ENCODE data around the gene CMIP. TPM values are rescaled to one million over a fixed set of nuclear protein-coding genes. Genes with fewer than 3 reads are reported as not detected.

CMIP gene
- polyA plus RNA-seq, 1 experiment = 2.7 TPM

DNA sequence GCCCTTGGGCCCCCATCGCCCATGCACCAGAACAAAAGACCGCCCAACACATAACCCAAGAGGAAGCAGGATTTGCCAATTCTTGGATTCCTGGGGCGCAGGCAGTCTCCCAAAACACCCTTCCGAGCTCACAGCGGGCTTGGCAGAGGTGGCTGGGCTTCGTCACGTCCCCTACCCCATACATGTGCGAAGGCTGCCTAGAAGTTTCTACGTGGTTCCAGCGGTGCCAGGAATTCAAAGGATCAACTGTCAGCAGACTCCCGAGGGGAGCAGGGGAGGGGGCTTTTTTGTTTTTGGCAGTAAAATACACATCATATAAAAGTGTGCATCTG, 253.7 kb downstream of the CMIP start:
- POLR2A ChIA-PET = no interaction called here
- Histone ChIP-seq H3K27ac (ENCODE audit: low read depth, low read length) (no peak overlapping the region), H3K27me3 (ENCODE audit: control insufficient read depth, insufficient read depth, low read length) (peaks cover 3% of the 10 kb centered on the region), H3K4me3 (ENCODE audit: low read depth, low read length) (no peak overlapping the region), H3K9me3 (ENCODE audit: control insufficient read depth, insufficient read depth, low read length) (no peaks in the 10 kb centered on the region; the same call in 1 of the 2 replicates)
- CTCF ChIA-PET = interaction anchor here (1.1 to 1.4 kb wide), 3 partner anchors 16 to 299 kb away, joined by 3 to 9 read pairs (median 4); no protein-coding TSS in a partner anchor
- TF ChIP-seq, protein P1, sequence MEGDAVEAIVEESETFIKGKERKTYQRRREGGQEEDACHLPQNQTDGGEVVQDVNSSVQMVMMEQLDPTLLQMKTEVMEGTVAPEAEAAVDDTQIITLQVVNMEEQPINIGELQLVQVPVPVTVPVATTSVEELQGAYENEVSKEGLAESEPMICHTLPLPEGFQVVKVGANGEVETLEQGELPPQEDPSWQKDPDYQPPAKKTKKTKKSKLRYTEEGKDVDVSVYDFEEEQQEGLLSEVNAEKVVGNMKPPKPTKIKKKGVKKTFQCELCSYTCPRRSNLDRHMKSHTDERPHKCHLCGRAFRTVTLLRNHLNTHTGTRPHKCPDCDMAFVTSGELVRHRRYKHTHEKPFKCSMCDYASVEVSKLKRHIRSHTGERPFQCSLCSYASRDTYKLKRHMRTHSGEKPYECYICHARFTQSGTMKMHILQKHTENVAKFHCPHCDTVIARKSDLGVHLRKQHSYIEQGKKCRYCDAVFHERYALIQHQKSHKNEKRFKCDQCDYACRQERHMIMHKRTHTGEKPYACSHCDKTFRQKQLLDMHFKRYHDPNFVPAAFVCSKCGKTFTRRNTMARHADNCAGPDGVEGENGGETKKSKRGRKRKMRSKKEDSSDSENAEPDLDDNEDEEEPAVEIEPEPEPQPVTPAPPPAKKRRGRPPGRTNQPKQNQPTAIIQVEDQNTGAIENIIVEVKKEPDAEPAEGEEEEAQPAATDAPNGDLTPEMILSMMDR (IDR thresholded peaks at IDR 0.05; ENCODE audit: low read depth, low read length) = no peak
- DNase-seq (ENCODE audit: low read depth, low spot score) = no peak

DNA sequence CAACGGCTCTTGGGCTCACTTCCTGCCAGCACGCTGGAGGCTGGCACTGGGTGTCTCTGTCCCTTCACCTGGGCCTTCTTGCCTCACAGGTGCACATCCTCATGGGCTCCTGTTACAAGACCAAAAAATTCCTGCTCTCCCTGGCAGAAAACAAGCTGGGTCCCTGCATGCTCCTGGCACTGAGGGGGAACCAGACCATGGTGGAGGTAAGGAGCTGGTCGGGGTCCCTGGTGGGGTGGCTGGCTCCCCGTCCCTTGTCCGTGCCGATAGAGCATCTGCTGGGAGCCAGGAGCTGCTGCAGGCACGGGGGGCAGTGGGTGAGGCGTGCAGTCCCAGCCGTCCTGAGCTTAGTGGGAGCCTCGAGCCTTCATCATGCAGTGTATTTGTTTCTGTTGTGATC, 255.0 kb downstream of the CMIP start:
- POLR2A ChIA-PET = no interaction called here
- peaks cover 3% of the 10 kb centered on the region for H3K27me3 ChIP-seq (ENCODE audit: control insufficient read depth, insufficient read depth, low read length)
- DNase-seq (ENCODE audit: low read depth, low spot score) = no peak
- H3K9me3 ChIP-seq (ENCODE audit: control insufficient read depth, insufficient read depth, low read length) = no peaks in the 10 kb centered on the region; the same call in 1 of the 2 replicates
- CTCF ChIA-PET = no interaction called here
- TF ChIP-seq, protein P1 (IDR thresholded peaks at IDR 0.05; ENCODE audit: low read depth, low read length) = no peak
- no peak overlapping the region for H3K4me3 ChIP-seq (ENCODE audit: low read depth, low read length)
- peak overlapping the region; percentile 11 for H3K27ac ChIP-seq (ENCODE audit: low read depth, low read length)

DNA sequence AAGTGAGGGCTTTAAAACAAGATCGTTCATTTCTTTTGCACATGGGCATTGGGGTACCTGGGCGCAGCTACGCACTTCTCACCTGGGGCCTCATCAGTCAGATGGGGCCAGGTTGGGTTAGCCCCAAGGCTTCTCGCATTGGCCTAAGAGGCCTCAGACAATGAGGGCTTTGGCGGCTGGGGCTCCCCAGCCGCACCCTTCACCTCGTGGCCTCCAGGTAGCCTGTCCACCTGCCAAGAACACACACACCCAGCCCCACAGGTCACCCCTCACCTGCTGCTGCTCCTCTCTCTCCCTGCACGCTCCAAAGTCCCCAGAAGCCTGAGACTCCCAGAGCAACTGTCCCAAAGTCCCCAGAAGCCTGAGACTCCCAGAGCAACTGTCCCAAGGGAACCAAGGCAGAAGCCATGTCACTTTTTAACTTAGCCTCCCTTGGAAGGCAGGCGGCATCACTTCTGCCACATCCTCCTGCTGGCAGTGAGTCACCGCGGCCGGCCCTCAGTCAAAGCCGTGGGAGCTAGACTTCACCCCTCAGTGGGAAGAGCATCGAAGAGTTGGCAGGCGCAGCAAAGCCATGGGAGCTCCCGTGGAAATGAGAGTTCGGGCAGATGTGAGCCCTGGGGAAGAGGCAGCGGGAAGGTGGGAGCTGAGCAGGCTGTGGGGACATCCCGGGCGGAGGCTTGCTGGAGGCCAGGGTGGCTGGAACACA, 255.6 kb downstream of the CMIP start:
- Histone ChIP-seq H3K27me3 (ENCODE audit: control insufficient read depth, insufficient read depth, low read length) (peaks cover 3% of the 10 kb centered on the region), H3K9me3 (ENCODE audit: control insufficient read depth, insufficient read depth, low read length) (no peaks in the 10 kb centered on the region; the same call in 1 of the 2 replicates), H3K4me3 (ENCODE audit: low read depth, low read length) (no peak overlapping the region), H3K27ac (ENCODE audit: low read depth, low read length) (no peak overlapping the region)
- no peak for DNase-seq (ENCODE audit: low read depth, low spot score)
- CTCF ChIA-PET = no interaction called here
- POLR2A ChIA-PET = no interaction called here
- TF ChIP-seq, protein P1 (IDR thresholded peaks at IDR 0.05; ENCODE audit: low read depth, low read length) = no peak

DNA sequence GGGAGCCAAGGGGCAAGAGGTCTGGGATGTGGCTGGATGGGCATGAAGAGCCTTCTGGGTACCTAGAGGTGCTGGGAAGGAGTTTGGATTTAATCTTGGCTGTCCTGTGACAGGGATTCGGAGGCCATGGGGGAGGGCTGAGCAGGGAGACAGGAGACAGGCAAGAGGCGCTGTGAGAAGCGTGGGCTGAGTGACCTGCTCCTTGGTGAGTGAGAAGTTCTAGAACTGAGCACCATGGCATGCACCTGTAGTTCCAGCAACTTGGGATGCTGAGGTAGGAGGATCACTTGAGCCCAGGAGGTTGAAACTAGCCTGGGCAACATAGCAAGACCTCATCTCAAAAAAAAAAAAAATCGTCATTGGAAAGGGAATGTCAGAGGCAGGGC, 256.2 kb downstream of the CMIP start:
- POLR2A ChIA-PET = no interaction called here
- peaks cover 3% of the 10 kb centered on the region for H3K27me3 ChIP-seq (ENCODE audit: control insufficient read depth, insufficient read depth, low read length)
- CTCF ChIA-PET = interaction anchor here (0.7 kb wide), 1 partner anchor 46 kb away, joined by 3 read pairs; no protein-coding TSS in a partner anchor
- H3K9me3 ChIP-seq (ENCODE audit: control insufficient read depth, insufficient read depth, low read length) = no peaks in the 10 kb centered on the region; the same call in 1 of the 2 replicates
- DNase-seq (ENCODE audit: low read depth, low spot score) = no peak
- TF ChIP-seq, protein P1 (IDR thresholded peaks at IDR 0.05; ENCODE audit: low read depth, low read length) = no peak
- H3K27ac ChIP-seq (ENCODE audit: low read depth, low read length) = no peak overlapping the region
- H3K4me3 ChIP-seq (ENCODE audit: low read depth, low read length) = no peak overlapping the region

DNA sequence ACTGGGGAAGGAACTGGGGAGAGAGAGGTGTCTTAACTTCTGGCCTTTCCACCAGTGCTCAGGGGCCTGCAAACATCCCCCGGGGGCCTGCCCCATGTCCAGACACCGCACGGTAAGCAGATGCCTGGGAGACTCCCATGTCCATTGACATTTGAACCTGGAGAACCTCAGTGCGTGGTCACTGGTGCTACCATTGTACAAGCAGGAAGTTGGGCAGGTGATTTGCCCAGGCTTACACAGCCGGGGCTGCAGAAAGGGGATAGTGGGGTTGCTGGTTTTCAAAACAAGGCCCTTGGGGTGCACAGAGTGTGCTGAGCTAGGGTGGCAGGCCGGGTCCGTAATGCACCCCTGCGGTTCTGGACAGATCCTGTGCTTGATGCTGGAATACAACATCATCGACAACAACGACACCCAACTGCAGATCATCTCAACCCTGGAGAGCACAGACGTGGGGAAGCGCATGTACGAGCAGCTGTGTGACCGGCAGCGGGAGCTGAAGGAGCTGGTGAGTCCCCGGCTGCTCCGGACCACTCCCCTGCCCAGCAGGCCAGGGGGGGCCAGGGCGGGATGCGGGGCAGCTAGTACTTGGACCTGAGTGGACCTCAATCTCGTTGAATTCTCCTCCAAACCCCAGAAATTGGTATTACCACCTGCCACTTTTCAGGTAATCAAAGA, 256.8 kb downstream of the CMIP start:
- H3K27ac ChIP-seq (ENCODE audit: low read depth, low read length) = no peak overlapping the region
- CTCF ChIA-PET = interaction anchor here (0.7 kb wide), 1 partner anchor 47 kb away, joined by 3 read pairs; no protein-coding TSS in a partner anchor
- no peak overlapping the region for H3K4me3 ChIP-seq (ENCODE audit: low read depth, low read length)
- H3K27me3 ChIP-seq (ENCODE audit: control insufficient read depth, insufficient read depth, low read length) = peaks cover 7% of the 10 kb centered on the region
- TF ChIP-seq, protein P1 (IDR thresholded peaks at IDR 0.05; ENCODE audit: low read depth, low read length) = no peak
- no peak for DNase-seq (ENCODE audit: low read depth, low spot score)
- no peaks in the 10 kb centered on the region; the same call in 1 of the 2 replicates for H3K9me3 ChIP-seq (ENCODE audit: control insufficient read depth, insufficient read depth, low read length)
- POLR2A ChIA-PET = no interaction called here
